NCI-H748 (cell line): ENCODE measurements around the gene MOCS3.
"Not testable (repeated sequence)": the region's sequence is repeated elsewhere in the genome, so short reads cannot be mapped to it uniquely, and the experiment has no call there.

Experiments used
- DNase-seq: peaks from one replicate; lab custom pipeline; 2025; ENCODE audit not compliant: unreplicated experiment; lab: John Stamatoyannopoulos, UW

MOCS3 gene

DNA sequence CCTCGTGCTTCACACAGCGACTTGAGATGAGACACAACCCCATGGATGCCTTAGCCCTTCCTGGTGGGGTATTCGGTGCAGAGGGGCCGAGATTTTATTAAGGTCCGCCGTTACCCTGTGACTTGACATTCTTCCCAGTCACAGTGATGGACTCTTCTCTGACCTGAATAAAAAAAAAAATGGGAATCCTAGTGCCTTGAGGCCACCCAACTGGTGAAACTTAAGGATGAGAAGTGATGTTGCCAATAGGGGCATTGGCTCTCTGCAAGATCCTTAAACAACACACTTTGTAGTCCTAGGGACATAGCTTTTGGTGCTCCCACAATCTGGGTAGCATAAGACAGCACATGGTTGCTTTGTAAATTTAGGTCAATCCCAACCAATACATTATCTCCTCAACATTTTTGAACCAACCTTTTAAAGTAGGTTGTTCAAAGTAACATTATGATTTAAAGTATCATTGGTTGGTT, 26.6 kb upstream of the MOCS3 start:
- peak; percentile 23 for DNase-seq

DNA sequence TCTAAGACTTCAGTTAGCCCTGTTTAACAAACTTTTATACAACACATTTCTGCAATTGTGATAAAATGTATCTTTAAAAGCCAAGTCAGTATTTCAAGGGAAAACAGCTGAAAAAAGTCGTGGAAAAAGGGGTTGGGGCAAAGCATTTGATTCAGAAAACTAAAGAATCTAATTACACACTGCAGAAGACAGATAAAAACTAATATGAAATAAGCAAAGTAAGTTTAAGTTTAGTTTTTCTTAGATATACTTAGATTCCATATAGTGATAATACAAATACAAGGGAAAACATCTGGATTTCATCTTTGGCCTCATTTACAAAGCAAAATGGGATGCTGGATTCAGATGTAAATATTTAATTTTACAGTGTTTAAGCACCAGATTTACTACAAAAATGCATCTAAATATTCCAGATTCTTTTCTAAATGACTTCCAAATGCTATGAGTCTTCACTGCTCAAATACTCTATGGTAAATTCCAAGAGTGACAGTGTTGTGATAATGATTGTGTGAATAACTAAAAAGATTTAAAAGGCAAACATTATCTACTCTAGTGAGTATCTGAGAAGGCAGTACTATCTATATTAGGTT, 25.8 kb upstream of the MOCS3 start:
- DNase-seq = no peak

DNA sequence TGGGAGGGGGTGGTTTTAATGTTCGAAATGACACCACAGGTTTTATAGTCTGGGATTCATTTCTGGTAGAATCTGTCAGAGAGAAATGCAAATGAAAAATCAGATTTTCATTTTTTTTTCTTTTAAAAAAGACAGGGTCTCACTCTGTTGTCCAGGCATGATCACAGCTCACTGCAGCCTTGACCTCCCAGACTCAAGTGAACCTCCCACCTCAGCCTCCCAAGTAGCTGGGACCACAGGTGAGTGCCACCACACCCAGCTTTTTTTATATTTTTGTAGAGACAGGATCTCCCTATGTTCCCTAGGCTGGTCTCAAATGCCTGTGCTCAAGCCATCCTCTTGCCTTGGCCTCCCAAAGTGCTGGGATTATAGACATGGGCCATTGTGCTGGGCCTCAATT, 25.0 kb upstream of the MOCS3 start:
- no peak for DNase-seq

DNA sequence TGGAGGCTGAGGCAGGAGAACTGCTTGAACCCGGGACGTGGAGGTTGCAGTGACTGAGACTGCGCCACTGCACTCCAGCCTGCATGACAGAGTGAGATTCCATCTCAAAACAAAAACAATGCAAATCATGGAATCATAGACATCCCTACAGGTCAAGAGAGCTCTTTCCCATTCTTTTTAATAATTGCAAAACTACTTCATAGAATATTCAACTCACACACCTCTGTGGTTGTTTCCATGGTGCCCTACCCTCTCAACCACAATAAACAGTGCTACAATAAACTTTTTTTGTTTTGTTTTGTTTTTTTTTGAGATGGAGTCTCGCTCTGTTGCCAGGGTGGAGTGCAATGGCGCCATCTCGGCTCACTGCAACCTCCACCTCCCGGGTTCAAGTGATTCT, 15.5 kb upstream of the MOCS3 start:
- no peak for DNase-seq

DNA sequence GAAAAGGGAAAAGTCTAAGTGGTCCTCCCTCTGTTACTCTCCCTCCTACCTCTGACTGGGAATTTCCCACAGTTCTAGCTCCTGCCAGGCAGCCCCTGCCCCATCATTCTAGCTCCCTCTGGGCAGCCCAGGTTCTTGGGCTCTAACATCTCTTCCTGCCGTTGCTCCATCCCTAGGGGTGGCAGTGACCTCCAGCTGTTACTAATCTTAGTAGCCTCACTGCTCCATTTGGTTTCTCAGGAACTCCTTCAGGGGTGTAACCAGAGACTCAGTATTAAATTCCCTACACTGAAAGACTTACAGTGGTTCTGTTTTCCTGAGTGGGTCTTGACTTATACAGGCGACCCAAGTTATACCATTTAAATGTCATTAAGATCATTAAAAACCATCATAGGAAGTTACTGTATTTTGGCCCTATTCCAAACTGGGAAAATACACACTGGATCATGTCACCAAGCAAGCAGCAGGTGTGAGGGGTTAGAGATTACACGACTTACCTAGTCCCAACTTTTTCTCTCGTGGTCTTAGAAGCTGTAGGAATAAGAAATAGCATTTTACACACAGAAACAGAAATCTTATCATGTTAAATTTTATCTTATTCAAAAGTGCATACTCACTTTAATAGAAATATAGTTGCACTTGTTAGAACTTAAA, 10.4 kb upstream of the MOCS3 start:
- no peak for DNase-seq

GRCh38 chr20:50953196-50953595, 5.4 kb upstream of the MOCS3 start:
- DNase-seq = no peak

DNA sequence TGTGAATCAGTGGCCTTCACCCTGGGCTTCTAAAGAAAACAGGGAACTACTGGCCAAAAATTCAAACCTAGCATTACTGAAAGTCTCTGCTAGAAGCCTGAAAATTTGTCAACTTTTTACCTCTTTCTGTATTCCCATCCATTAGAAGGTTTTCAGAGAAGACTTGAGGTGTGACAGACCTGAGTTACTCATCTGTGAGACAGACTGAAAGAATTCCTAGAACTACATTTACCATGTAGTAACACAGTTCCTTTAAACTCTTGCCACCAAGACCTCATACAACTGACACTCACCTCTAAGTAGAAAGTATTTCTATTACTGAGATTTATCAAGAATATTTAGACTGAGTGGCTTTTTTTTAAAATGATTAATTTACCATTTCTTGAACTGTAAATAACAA, 4.8 kb upstream of the MOCS3 start:
- no peak for DNase-seq

- DNase-seq = no peak
Measured at GRCh38 chr20:50957276-50957675, 1.3 kb upstream of the MOCS3 start.

DNA sequence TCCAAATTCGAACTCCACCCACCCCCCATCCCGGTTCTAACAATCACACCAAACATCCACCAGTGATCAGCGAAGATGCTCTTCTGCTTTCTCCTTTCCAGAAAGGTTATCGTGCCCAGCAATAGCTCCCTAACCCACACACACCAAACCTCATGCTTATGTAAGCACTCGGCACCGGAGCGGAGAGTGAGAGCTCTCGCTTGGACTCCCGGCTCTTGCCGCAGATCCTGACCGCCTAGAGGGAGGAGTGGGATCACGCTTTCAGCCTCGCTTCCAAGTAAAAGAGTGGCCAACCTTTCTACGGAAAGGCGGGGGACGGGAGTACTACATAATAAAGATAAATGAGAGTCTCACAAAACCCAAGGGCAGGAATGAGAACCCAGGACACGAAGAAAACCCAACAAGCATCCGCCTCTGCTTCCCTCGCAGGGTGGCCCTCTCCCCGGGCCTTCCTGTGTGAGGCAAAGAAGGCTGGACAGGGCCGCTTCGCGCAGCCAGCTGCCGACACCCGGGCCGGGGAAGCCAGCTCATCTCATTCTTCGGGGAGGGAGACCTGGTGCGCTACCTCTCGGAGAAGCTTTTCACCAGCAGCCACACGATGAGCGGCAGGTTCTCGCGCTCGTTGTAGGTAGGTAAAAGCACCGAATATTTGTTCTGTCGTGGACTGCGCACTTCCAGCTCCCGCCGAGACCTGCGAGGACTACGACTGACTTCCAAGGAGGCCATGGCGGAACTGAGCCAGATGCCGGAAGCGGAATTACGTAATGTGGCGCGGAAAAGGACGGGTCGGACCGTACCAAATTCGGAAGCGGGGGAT, 612 bp upstream of the MOCS3 start, which contains the start of gene DPM1:
Gene DPM1 (minus strand): TSS at position 735 of the 817 bp plus-strand sequence. CDS start 9 bp downstream, at position 726.
- peak; percentile 88 for DNase-seq

DNA sequence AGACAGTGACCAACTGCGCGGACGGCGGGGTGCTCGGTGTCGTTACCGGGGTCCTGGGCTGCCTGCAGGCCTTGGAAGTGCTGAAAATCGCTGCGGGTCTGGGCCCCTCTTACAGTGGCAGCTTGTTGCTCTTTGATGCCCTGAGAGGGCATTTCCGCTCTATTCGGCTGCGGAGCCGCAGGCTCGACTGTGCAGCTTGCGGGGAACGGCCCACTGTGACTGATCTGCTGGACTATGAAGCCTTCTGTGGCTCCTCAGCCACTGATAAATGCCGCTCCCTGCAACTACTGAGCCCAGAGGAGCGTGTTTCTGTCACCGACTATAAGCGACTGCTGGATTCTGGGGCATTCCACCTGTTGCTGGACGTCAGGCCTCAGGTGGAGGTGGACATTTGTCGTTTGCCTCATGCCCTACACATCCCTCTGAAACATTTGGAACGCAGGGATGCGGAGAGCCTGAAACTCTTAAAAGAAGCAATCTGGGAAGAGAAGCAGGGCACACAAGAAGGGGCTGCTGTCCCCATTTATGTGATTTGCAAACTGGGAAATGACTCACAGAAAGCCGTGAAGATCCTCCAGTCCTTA, 1.0 kb downstream of the MOCS3 start:
- no peak for DNase-seq

- DNase-seq = no peak
Measured at GRCh38 chr20:50967586-50967985, 9.0 kb downstream of the MOCS3 start.

DNA sequence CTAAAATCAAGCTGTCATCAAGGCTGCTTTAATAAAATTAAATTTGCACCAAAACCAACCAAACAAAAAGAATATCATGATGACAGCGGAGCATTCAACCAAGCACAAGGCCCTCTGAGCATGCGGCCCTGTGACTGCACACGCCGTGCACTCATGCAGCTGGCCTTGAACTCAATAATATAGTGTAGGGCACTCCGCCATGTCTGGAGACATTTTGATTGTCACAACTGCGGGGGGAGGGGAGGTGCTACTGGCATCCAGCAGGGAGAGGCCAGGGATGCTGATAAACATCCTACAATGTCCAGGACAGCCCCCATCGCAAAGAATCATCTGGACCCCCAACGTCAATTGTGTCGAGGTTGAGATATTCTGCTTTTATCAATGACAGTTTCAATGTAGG, 9.7 kb downstream of the MOCS3 start:
- DNase-seq = no peak

DNA sequence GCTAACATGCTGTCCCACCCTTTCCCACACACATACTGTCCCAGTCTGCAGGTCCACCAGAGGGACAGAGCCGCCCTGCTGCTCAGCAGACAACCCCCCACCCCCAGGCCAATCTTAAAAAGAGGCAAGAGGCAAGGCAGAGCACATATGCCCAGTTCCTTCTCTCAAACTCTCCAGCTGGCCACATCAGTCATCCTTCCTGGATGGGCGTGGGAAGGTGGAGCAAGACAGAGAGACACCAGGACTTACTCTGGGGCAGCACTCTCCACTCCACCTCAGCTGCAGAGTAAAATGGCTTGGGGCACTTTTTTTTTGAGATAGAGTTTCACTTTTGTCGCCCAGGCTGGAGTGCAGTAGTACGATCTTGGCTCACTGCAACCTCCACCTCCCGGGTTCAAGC, 10.8 kb downstream of the MOCS3 start:
- DNase-seq = no peak

DNA sequence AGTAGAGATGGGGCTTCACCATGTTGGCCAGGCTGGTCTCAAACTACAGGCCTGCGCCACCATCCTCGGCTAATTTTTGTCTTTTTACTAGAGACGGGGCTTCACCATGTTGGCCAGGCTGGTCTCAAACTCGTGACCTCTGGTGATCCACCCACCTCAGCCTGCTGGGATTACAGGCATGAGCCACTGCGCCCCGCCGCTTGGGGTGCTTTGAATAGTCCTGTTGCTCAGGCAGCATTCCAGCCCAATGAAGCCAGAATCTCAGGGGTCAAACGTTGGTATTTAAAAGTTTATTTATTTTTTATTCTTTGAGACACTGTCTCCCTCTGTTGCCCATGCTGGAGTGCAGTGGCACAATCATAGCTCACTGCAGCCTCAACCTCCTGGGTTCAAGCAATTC, 11.3 kb downstream of the MOCS3 start:
- DNase-seq = no peak

DNA sequence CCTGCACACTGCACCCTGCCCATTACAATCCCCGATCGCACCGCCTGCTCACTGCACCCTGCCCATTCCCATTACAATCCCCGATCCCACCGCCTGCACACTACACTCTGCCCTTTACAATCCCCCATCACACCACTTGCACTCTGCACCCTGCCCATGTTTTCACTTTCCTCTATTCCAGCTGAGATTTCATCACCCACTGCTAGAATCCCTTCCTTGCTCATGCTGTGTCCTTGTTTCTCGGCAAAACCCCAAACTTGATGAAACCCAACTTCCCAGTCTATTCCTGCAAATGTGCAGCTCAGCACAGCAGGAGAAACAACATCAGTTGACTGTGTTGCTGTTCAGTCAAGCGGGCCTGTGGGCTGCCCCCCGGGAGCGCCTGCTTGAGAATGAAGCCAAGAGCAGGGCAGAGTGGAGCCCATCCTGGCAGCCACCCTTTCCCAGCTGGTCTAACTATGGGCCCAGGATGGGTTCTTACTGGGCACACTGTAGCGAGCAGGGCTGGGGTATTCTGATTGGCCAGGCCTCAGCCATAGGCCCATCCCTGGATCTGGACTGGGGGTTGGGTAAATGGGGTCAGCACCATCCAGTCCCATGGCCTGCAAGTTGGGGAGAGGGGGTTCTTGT, 17.2 kb downstream of the MOCS3 start:
- DNase-seq = no peak

DNA sequence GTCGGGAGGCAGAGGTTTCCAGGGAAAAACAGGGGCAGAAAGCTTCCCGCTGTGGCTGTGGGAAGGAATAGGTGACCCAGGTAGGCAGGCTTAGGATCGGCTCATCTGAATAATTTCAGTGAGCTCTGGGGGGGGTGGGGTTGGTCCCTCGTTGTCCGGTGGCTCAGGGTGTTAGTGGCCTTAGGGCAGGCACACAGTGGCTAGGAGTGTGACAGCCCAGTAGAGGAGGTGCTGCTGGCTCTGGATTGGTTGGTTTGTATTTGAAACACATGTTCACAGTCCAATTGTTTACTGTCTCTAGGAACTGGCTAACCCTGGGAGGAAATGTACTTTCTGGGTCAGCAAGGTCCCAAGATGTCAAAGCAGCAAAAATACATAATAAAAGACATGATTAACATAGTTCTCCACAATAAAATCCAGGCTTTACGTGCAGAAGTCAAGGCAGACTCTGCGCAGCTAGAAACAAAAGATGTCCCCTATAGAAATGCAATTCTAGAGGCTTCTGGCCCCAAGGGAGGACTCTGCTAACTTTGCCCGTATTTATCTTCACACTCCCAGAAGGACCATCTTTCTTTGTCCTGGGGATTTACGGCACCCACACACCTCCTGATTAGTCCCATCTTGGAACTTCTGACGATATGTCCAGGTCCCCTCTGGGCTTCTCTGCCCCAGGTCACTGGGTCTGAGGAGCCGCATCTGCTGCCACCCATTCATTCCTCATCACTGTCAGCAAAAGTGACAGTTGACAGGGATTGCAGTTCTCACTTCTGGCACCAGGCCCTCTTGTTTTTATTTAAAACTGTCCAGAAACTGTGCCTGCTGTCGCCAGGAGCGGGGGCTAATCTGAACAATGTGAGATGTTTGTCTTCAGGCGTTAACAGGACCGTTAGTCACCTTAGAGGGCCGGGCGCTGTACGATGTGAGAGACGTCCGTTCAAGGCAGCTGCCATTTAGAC, 18.7 kb downstream of the MOCS3 start:
- DNase-seq = no peak

GRCh38 chr20:50978533-50978932, 19.9 kb downstream of the MOCS3 start:
- DNase-seq = not testable (repeated sequence)

GRCh38 chr20:50980071-50980681, 21.6 kb downstream of the MOCS3 start:
- DNase-seq = no peak

DNA sequence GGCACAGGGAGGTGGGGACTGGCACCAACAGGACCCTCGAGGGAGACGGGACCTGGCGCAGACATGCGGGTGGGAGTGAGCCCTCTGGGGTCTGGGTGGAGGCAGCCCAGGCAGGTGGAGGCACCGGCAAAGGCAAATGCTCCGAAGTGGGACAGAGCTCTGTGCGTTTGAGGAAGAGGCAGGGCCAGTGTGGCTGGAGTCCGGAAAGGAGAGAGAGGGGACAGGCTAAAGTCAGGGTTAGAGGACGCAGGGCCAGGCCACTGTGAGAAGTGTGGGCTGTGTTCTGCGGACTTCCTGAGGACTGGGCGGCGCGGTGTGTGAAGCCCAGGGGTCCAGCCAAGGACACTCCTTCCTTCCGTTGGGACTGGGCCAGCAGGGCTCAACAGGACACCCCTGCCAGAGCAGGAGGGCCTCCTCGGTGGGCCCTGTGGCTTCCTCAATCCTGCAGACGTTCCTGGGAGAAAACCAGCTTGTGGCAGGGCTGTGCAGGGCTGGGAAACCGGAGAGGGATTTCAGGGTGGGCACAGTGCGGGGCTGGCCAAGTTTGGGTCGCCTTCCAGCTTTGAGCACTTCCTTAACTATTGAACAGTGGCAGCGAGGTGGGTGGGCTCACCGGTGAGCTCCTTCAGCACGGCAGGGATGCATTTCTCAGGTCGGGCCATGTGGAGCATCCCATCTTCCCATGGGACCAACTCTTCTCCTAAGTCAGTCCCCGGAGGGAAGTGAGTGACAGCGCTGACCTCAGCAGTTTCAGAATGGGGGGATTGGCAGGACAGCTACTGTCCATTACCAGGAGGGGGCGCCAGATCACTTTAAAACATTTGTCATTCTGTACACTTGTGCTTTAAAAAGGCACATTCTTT, 22.5 kb downstream of the MOCS3 start:
- DNase-seq = peak; percentile 42
